HG03135 (cell line): ENCODE results near the gene SEMA6A.

ENCODE experiments used
- ATAC-seq: cut with Tn5 transposase; IDR thresholded peaks from one replicate; pipeline ENCODE4 v1.9.1; 2021; ENCODE audit warnings: mild to moderate bottlenecking, moderate library complexity; ENCODE audit not compliant: unreplicated experiment

SEMA6A gene

GRCh38 chr5:116497631-116498030, 77.0 kb downstream of the SEMA6A start:
- ATAC-seq = no peak

- no peak for ATAC-seq
These were observed 78.8 kb downstream of the SEMA6A start for GRCh38 chr5:116495786-116496357.

- ATAC-seq = no peak
These were observed 79.7 kb downstream of the SEMA6A start for GRCh38 chr5:116494784-116495450.

- no peak for ATAC-seq
These were observed 81.8 kb downstream of the SEMA6A start for GRCh38 chr5:116492776-116493175.

GRCh38 chr5:116492016-116492623, 82.5 kb downstream of the SEMA6A start:
- peak; percentile 77 for ATAC-seq

GRCh38 chr5:116488356-116489041, 86.1 kb downstream of the SEMA6A start:
- ATAC-seq = no peak

GRCh38 chr5:116487045-116487444, 87.6 kb downstream of the SEMA6A start:
- ATAC-seq = no peak

GRCh38 chr5:116486588-116486987, 88.0 kb downstream of the SEMA6A start:
- no peak for ATAC-seq

GRCh38 chr5:116484645-116485044, 90.0 kb downstream of the SEMA6A start:
- no peak for ATAC-seq

- no peak for ATAC-seq
These were observed 92.2 kb downstream of the SEMA6A start for GRCh38 chr5:116482394-116482793.

- no peak for ATAC-seq
These were observed 93.6 kb downstream of the SEMA6A start for GRCh38 chr5:116480894-116481510.

- no peak for ATAC-seq
These were observed 94.6 kb downstream of the SEMA6A start for GRCh38 chr5:116479776-116480675.

- ATAC-seq = no peak
These were observed 96.1 kb downstream of the SEMA6A start for GRCh38 chr5:116478491-116478890.

- ATAC-seq = no peak
These were observed 97.6 kb downstream of the SEMA6A start for GRCh38 chr5:116476897-116477537.

GRCh38 chr5:116475338-116475737, 99.3 kb downstream of the SEMA6A start:
- ATAC-seq = no peak

GRCh38 chr5:116473706-116474105, 100.9 kb downstream of the SEMA6A start:
- no peak for ATAC-seq

- no peak for ATAC-seq
These were observed 102.3 kb downstream of the SEMA6A start for GRCh38 chr5:116472274-116472673.

GRCh38 chr5:116469631-116470030, 105.0 kb downstream of the SEMA6A start:
- no peak for ATAC-seq

- no peak for ATAC-seq
These were observed 106.0 kb downstream of the SEMA6A start for GRCh38 chr5:116468583-116468982.

GRCh38 chr5:116467465-116467843, 107.2 kb downstream of the SEMA6A start:
- ATAC-seq = no peak
